CD8-positive, alpha-beta memory T cell (primary cell): ENCODE measurements around the gene TSPEAR. TPM values are rescaled to one million over a fixed set of nuclear protein-coding genes. Genes with fewer than 3 reads are reported as not detected.
"Not testable (repeated sequence)": the region's sequence is repeated elsewhere in the genome, so short reads cannot be mapped to it uniquely, and the experiment has no call there.

Experiments used
- CTCF ChIA-PET: fragments of 350-600 bp; sonication (Branson Sonifier 250); formaldehyde crosslinking; loops from one replicate; lab custom pipeline; 2021; ENCODE audit warnings: antibody characterized with exemption; lab: Charles Lee
- POLR2A ChIA-PET: fragments of 350-600 bp; sonication (Branson Sonifier 250); formaldehyde crosslinking; loops from one replicate; lab custom pipeline; 2021; ENCODE audit warnings: antibody characterized with exemption; lab: Charles Lee
- DNase-seq, 5 donors: peaks; one replicate each; pipeline versions ENCODE4 v3.0.0 to v3.0.0-alpha.2; 2020 to 2022; ENCODE audit warnings: mixed read lengths in 1 of 5
- H3K27ac ChIP-seq: one replicate; pipeline ENCODE4 v1.7.0; 2013; ENCODE audit warnings: low read depth, mild to moderate bottlenecking, low read length, moderate library complexity
- H3K27me3 ChIP-seq: 2 replicates; pipeline ENCODE4 v1.7.0; 2013; ENCODE audit warnings: low read length, mild to moderate bottlenecking; ENCODE audit not compliant: insufficient read depth, poor library complexity, severe bottlenecking
- H3K36me3 ChIP-seq: 2 replicates; pipeline ENCODE4 v1.7.0; 2013; ENCODE audit warnings: mild to moderate bottlenecking, low read length, moderate library complexity; ENCODE audit not compliant: insufficient read depth
- H3K4me1 ChIP-seq: 2 replicates; pipeline ENCODE4 v1.7.0; 2013; ENCODE audit warnings: mild to moderate bottlenecking, low read length, moderate library complexity; ENCODE audit not compliant: insufficient read depth
- H3K4me3 ChIP-seq: 2 replicates; pipeline ENCODE4 v1.7.0; 2013; ENCODE audit warnings: mild to moderate bottlenecking, low read length
- H3K9me3 ChIP-seq: 2 replicates; pipeline ENCODE4 v1.7.0; 2013; ENCODE audit warnings: mild to moderate bottlenecking, low read length
- H3K27ac Mint-ChIP-seq, 8 donors: one replicate each; pipeline ENCODE4 v1.8.0; 2020 to 2021; ENCODE audit warnings: mixed read lengths in 8 of 8, mild to moderate bottlenecking in 6 of 8, inconsistent platforms in 3 of 8, moderate library complexity in 3 of 8
- H3K27me3 Mint-ChIP-seq, 2 donors: one replicate each; pipeline ENCODE4 v1.8.0; 2020 to 2021; ENCODE audit warnings: mixed read lengths in 2 of 2, mild to moderate bottlenecking in 1 of 2, moderate library complexity in 1 of 2
- H3K36me3 Mint-ChIP-seq, 3 donors: one replicate each; pipeline ENCODE4 v1.8.0; 2020 to 2021; ENCODE audit warnings: mixed read lengths in 3 of 3, inconsistent platforms in 1 of 3, mild to moderate bottlenecking in 1 of 3
- H3K4me1 Mint-ChIP-seq, 3 donors: one replicate each; pipeline ENCODE4 v1.8.0; 2020 to 2021; ENCODE audit warnings: mixed read lengths in 3 of 3, inconsistent platforms in 1 of 3, mild to moderate bottlenecking in 1 of 3
- H3K4me3 Mint-ChIP-seq, 7 donors: one replicate each; pipeline ENCODE4 v1.8.0; 2020 to 2021; ENCODE audit warnings: mixed read lengths in 7 of 7, mild to moderate bottlenecking in 6 of 7, moderate library complexity in 4 of 7, inconsistent platforms in 2 of 7
- H3K9me3 Mint-ChIP-seq, 5 donors: one replicate each; pipeline ENCODE4 v1.8.0; 2020 to 2022; ENCODE audit warnings: mixed read lengths in 5 of 5, mild to moderate bottlenecking in 3 of 5, moderate library complexity in 2 of 5, inconsistent platforms in 1 of 5
- polyA plus RNA-seq: library from polyadenylated mRNA; unstranded; fragments of 300-500 nt; fragmentation: Illumina TruSeq; gene quantifications from one replicate; pipeline ENCODE4 v1.2.3, GENCODE V29; 2021
- total RNA-seq, 2 experiments: library from RNA; stranded (reverse); gene quantifications; one replicate each; pipeline ENCODE4 v1.2.3, GENCODE V29; 2021

TSPEAR gene
- total and polyA plus RNA-seq, 3 experiments from 2014 or later, result 0.05 TPM; not detected in 2

DNA sequence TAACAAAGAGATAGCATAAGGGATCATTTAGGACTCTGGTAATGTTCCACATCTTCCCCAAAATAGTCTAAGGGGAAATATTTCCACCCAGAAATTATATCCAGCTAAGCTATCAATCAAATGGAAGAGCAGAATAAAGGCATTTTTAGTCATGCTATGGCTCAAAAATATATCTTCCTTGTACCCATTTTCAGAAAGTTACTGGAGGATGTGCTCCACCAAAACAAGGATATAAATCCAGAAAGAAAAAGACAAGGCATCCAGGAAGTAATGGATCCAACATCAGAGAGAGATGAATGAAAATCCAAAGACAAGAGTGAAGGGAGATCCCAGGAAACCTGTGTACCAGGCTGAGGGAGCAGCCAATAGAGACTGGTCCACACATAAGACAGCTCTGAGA, 102.2 kb downstream of the TSPEAR start:
- H3K36me3 ChIP-seq, result no peaks in the 10 kb centered on the region
- no peak overlapping the region for H3K4me3 Mint-ChIP-seq
- H3K4me1 Mint-ChIP-seq, result no peaks in the 10 kb centered on the region
- no peak overlapping the region for H3K27ac Mint-ChIP-seq
- POLR2A ChIA-PET, result no interaction called here
- peaks cover 1 to 27% (median 2%) of the 10 kb centered on the region in 3 donors for H3K36me3 Mint-ChIP-seq
- H3K4me1 ChIP-seq, result no peaks in the 10 kb centered on the region
- peaks cover 4% of the 10 kb centered on the region for H3K9me3 ChIP-seq
- peaks cover 5% of the 10 kb centered on the region for H3K27me3 ChIP-seq
- peaks cover 6 to 23% of the 10 kb centered on the region in 2 donors for H3K27me3 Mint-ChIP-seq
- DNase-seq, result no peak
- no peak overlapping the region for H3K27ac ChIP-seq
- H3K9me3 Mint-ChIP-seq, result peaks cover 13 to 29% (median 24%) of the 10 kb centered on the region in 5 donors
- CTCF ChIA-PET, result no interaction called here
- H3K4me3 ChIP-seq, result no peak overlapping the region

- no peaks in the 10 kb centered on the region for H3K36me3 ChIP-seq
- no peak overlapping the region for H3K4me3 ChIP-seq
- no peak overlapping the region for H3K27ac ChIP-seq
- no peaks in the 10 kb centered on the region for H3K4me1 ChIP-seq
- DNase-seq, result no peak
- H3K36me3 Mint-ChIP-seq, result peaks cover 1 to 26% (median 2%) of the 10 kb centered on the region in 3 donors
- ChIA-PET POLR2A (no interaction called here), CTCF (no interaction called here)
- H3K27me3 ChIP-seq, result peaks cover 5% of the 10 kb centered on the region
- peaks cover 8 to 31% of the 10 kb centered on the region in 2 donors for H3K27me3 Mint-ChIP-seq
- H3K27ac Mint-ChIP-seq, result peak overlapping the region in 1 of 8 donors; percentile 63
- no peaks in the 10 kb centered on the region for H3K9me3 ChIP-seq
- no peak overlapping the region for H3K4me3 Mint-ChIP-seq
- peaks cover 12 to 29% (median 23%) of the 10 kb centered on the region in 5 donors for H3K9me3 Mint-ChIP-seq
- H3K4me1 Mint-ChIP-seq, result no peaks in the 10 kb centered on the region
Measured at GRCh38 chr21:44606495-44606894, 104.9 kb downstream of the TSPEAR start.

GRCh38 chr21:44603911-44604310, 107.5 kb downstream of the TSPEAR start:
- H3K4me1 Mint-ChIP-seq, result no peaks in the 10 kb centered on the region
- POLR2A ChIA-PET, result no interaction called here
- Histone ChIP-seq H3K4me3 (no peak overlapping the region), H3K36me3 (no peaks in the 10 kb centered on the region), H3K9me3 (no peaks in the 10 kb centered on the region), H3K27ac (no peak overlapping the region), H3K27me3 (peaks cover 5% of the 10 kb centered on the region), H3K4me1 (no peaks in the 10 kb centered on the region)
- CTCF ChIA-PET, result no interaction called here
- peak overlapping the region in 1 of 8 donors; percentile 11 for H3K27ac Mint-ChIP-seq
- H3K27me3 Mint-ChIP-seq, result peaks cover 14 to 31% of the 10 kb centered on the region in 2 donors
- H3K36me3 Mint-ChIP-seq, result peaks cover 0 to 9% (median 0%) of the 10 kb centered on the region in 3 donors
- H3K4me3 Mint-ChIP-seq, result no peak overlapping the region
- DNase-seq, result no peak
- H3K9me3 Mint-ChIP-seq, result peaks cover 0 to 5% (median 3%) of the 10 kb centered on the region in 5 donors

DNA sequence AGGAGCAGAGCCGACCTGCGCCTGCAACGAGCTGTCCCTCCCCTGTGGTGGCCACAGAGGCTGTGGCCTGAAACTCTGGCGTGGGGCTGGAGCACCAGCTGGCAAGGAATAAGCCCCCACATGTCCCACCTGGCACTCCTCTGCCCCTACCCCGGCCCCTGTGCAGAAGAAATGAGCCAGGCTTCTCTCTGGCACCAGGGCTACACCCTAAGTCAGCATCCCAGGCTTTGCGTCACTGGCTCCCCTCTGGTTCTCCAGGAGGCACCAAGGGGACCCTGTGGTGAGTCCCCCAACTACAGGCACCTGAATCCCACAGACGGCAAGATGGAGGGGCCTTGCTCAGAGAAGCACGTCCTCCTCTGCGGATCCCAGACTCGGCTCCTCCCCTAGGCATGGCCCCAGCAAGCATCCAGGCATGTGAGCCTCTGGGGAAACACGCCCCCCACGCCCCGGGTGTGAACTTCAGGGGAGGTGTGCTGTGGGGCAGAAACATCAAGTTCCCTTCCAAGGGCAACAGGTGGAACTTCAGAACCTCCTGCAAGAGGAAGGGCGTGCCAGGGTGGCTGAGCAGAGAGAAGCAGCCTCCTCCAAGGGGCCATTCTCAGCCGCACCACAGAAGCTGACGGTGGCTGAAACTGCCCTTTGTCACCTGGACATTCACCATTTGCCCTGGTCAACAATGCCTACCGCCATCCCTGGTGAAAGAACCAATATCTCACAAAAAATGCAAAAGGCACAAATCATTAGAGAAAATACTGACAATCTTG, 108.1 kb downstream of the TSPEAR start:
- Histone ChIP-seq H3K36me3 (no peaks in the 10 kb centered on the region), H3K4me1 (no peaks in the 10 kb centered on the region), H3K4me3 (no peak overlapping the region), H3K9me3 (no peaks in the 10 kb centered on the region), H3K27ac (no peak overlapping the region), H3K27me3 (peaks cover 5% of the 10 kb centered on the region)
- H3K9me3 Mint-ChIP-seq, result peaks cover 0 to 6% (median 4%) of the 10 kb centered on the region in 5 donors
- DNase-seq, result no peak
- H3K36me3 Mint-ChIP-seq, result peaks cover 0 to 12% (median 0%) of the 10 kb centered on the region in 3 donors
- H3K27ac Mint-ChIP-seq, result peak overlapping the region in 2 of 8 donors; percentile 11 to 38
- H3K4me1 Mint-ChIP-seq, result no peaks in the 10 kb centered on the region
- peaks cover 17 to 31% of the 10 kb centered on the region in 2 donors for H3K27me3 Mint-ChIP-seq
- H3K4me3 Mint-ChIP-seq, result no peak overlapping the region
- ChIA-PET POLR2A (no interaction called here), CTCF (no interaction called here)

DNA sequence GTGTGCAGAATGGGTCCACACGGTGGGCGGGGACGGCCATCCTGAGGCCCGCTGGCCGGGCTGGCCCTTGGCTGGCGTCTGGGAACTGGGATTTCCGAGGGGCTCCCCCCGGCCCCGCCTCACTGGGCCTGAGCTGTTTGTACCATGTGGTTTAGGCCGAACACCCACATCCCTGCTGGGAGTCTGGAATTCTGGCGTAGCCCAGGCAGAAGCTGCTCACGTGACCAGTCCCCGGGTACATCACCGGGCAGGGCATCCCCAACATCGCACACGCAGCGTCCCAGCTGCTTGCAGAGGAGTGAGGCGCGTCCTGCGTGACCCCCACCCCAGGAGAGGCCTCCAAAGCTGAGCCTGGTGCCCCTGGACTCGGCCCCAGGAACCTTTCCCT, 108.9 kb downstream of the TSPEAR start:
- DNase-seq, result no peak
- Mint-ChIP-seq H3K4me1 (no peaks in the 10 kb centered on the region), H3K27me3 (peaks cover 17 to 26% of the 10 kb centered on the region in 2 donors), H3K4me3 (no peak overlapping the region), H3K36me3 (peaks cover 0 to 15% (median 0%) of the 10 kb centered on the region in 3 donors), H3K9me3 (peaks cover 0 to 9% (median 4%) of the 10 kb centered on the region in 5 donors), H3K27ac (no peak overlapping the region)
- H3K36me3 ChIP-seq, result no peaks in the 10 kb centered on the region
- H3K27ac ChIP-seq, result no peak overlapping the region
- no peaks in the 10 kb centered on the region for H3K9me3 ChIP-seq
- no peaks in the 10 kb centered on the region for H3K4me1 ChIP-seq
- H3K27me3 ChIP-seq, result peaks cover under 1% of the 10 kb centered on the region
- CTCF ChIA-PET, result no interaction called here
- POLR2A ChIA-PET, result no interaction called here
- H3K4me3 ChIP-seq, result no peak overlapping the region

DNA sequence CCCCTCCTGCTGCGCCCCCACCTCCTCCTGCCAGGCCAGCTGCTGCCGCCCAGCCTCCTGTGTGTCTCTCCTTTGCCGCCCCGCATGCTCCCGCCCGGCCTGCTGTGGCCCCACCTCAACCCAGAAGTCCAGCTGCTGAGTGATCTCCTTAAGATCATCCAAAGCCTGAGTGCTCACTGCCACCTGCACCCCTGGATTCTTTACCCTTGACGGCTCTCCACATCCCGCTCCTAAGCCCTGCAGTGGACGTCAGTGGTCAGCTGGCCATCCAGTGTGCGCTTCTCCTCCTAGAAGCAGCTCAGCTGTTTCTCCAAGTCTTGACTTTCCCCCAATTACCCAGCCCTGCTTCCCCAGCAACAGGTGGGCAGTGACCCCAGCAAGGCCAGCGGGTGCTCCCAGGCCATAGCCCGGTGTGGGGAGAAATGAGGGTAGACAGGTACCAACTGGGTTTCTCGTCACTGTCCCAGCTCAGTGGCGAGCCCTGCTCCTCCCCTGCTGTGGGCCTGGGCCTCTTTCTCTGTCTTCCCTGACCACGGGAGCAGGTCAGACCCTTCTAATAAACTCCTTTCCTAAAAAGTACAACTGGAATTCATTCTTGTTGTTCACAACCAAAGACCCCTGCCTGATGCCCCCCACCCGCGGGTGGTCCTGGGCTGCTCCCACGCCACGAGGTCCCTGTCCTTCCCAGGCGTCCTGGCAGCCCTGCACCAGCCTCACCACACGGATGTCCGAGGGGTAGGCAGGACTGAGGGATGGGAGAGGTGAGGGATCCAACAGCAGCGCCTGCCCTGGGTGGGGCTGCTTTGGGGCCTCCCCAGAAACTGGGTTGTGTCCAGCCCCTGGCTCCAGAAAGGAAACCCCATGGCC, 109.5 kb downstream of the TSPEAR start:
- H3K27me3 Mint-ChIP-seq, result peaks cover 16 to 26% of the 10 kb centered on the region in 2 donors
- no peaks in the 10 kb centered on the region for H3K4me1 ChIP-seq
- H3K27me3 ChIP-seq, result no peaks in the 10 kb centered on the region
- H3K27ac ChIP-seq, result no peak overlapping the region
- no peak for DNase-seq
- H3K9me3 ChIP-seq, result no peaks in the 10 kb centered on the region
- H3K9me3 Mint-ChIP-seq, result peaks cover 0 to 9% (median 4%) of the 10 kb centered on the region in 5 donors
- no peak overlapping the region for H3K4me3 ChIP-seq
- ChIA-PET POLR2A (no interaction called here), CTCF (no interaction called here)
- H3K4me3 Mint-ChIP-seq, result no peak overlapping the region
- H3K36me3 Mint-ChIP-seq, result peaks cover 0 to 15% (median 0%) of the 10 kb centered on the region in 3 donors
- peak overlapping the region in 3 of 8 donors; percentile 17 to 68 (median 37) for H3K27ac Mint-ChIP-seq
- H3K4me1 Mint-ChIP-seq, result no peaks in the 10 kb centered on the region
- H3K36me3 ChIP-seq, result no peaks in the 10 kb centered on the region

DNA sequence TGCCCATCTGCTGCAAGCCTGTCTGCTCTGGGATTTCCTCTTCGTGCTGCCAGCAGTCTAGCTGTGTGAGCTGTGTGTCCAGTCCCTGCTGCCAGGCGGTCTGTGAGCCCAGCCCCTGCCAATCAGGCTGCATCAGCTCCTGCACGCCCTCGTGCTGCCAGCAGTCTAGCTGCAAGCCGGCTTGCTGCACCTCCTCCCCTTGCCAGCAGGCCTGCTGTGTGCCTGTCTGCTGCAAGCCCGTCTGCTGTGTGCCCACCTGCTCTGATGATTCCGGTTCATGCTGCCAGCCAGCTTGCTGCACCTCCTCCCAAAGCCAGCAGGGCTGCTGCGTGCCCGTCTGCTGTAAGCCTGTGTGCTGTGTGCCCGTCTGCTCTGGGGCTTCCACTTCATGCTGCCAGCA, 110.3 kb downstream of the TSPEAR start:
- H3K4me3 ChIP-seq, H3K27ac Mint-ChIP-seq, H3K9me3 Mint-ChIP-seq, H3K36me3 ChIP-seq, H3K4me3 Mint-ChIP-seq, H3K27ac ChIP-seq, H3K27me3 ChIP-seq, H3K4me1 ChIP-seq, POLR2A ChIA-PET, DNase-seq, CTCF ChIA-PET, H3K4me1 Mint-ChIP-seq, H3K9me3 ChIP-seq: not testable (repeated sequence)
- peaks cover 16 to 20% of the 10 kb centered on the region in 2 donors for H3K27me3 Mint-ChIP-seq
- H3K36me3 Mint-ChIP-seq, result peaks cover 0 to 15% (median 0%) of the 10 kb centered on the region in 3 donors
